Esophagus muscularis mucosa (tissue), 4 donors: Measurements from ENCODE around the gene FSD1L. TPM values are rescaled to one million over a fixed set of nuclear protein-coding genes. Genes with fewer than 3 reads are reported as not detected.
"Not testable (repeated sequence)": the region's sequence is repeated elsewhere in the genome, so short reads cannot be mapped to it uniquely, and the experiment has no call there.

ENCODE experiments used
- DNase-seq: peaks from one replicate; pipeline ENCODE4 v3.0.0-alpha.2; 2017; ENCODE audit errors: extremely low spot score
- H3K27ac ChIP-seq, 4 donors: fragments of 200-600 bp; sonication (generic); replicated peaks in 1 of 4; 1 replicate in 3 of 4; 2 replicates in 1 of 4; pipeline ENCODE4 v1.5.1; 2016 to 2019; ENCODE audit warnings: mild to moderate bottlenecking in 1 of 4
- H3K27me3 ChIP-seq, 4 donors: fragments of 200-600 bp; sonication (generic); one replicate each; pipeline versions ENCODE4 v1.5.1 to v1.6.0; 2016 to 2019
- H3K36me3 ChIP-seq, 4 donors: fragments of 200-600 bp; sonication (generic); one replicate each; pipeline ENCODE4 v1.5.1; 2016 to 2019
- H3K4me1 ChIP-seq, 4 donors: fragments of 200-600 bp; sonication (generic); one replicate each; pipeline ENCODE4 v1.5.1; 2016 to 2019
- H3K4me3 ChIP-seq, 4 donors: fragments of 200-600 bp; sonication (generic); 1 replicate in 2 of 4; 2 replicates in 2 of 4; pipeline ENCODE4 v1.5.1; 2016 to 2019; ENCODE audit warnings: mild to moderate bottlenecking in 4 of 4, moderate library complexity in 1 of 4
- H3K9me3 ChIP-seq, 4 donors: fragments of 200-600 bp; sonication (generic); 1 replicate in 3 of 4; 2 replicates in 1 of 4; pipeline ENCODE4 v1.5.1; 2016 to 2019
- CTCF ChIP-seq, 3 experiments: fragments of 200-600 bp in 2 of 3; fragments of 450-650 bp in 1 of 3; sonication (generic) in 2 of 3; IDR thresholded peaks; one replicate each; pipeline ENCODE4 v1.5.1; 2017 to 2019; ENCODE audit warnings: antibody characterized with exemption in 3 of 3, mild to moderate bottlenecking in 2 of 3, moderate library complexity in 1 of 3
- EP300 ChIP-seq: sonication (generic); formaldehyde crosslinking; IDR thresholded peaks from one replicate; pipeline ENCODE4 v1.6.1; 2017; ENCODE audit warnings: antibody characterized with exemption
- POLR2A ChIP-seq: fragments of 450-650 bp; IDR thresholded peaks from one replicate; pipeline ENCODE4 v1.6.1; 2017; ENCODE audit warnings: antibody characterized with exemption, moderate library complexity, mild to moderate bottlenecking, low read depth
- POLR2AphosphoS5 ChIP-seq, 2 donors: sonication (generic); formaldehyde crosslinking; IDR thresholded peaks; one replicate each; pipeline ENCODE4 v1.6.1; 2017; ENCODE audit warnings: antibody characterized with exemption in 2 of 2
- WGBS: methylation state at CpG from one replicate; pipeline ENCODE4 v1.1.5; 2018; 5-methylcytosine and 5-hydroxymethylcytosine counted together
- intact Hi-C: fragments of 100-400 bp; cut with DNase I; formaldehyde crosslinking; loops from one replicate; pipeline ENCODE4 v1.15.1; 2023
- total RNA-seq, 4 donors: library from RNA; depleted of rRNA; stranded (reverse); fragments of >200 nt; gene quantifications; one replicate each; pipeline versions ENCODE4 v1.1.0 to v1.2.1, GENCODE V29; 2016

FSD1L gene
- total RNA-seq, 4 donors from 2014 or later = 2.2 to 5.4 (median 2.6) TPM

- intact Hi-C loops = no loop called here
- no peak for DNase-seq
- H3K4me1 ChIP-seq = no peaks in the 10 kb centered on the region
- H3K36me3 ChIP-seq = peaks cover 0 to 22% (median 9%) of the 10 kb centered on the region in 4 donors
- TF ChIP-seq POLR2A (no peak), EP300 (no peak), CTCF (IDR thresholded peaks at IDR 0.05) (no peak)
- H3K4me3 ChIP-seq = no peak overlapping the region
- peaks cover 0 to 6% (median 2%) of the 10 kb centered on the region in 4 donors for H3K9me3 ChIP-seq
- no peak overlapping the region for H3K27ac ChIP-seq
- H3K27me3 ChIP-seq = no peaks in the 10 kb centered on the region
Observed at GRCh38 chr9:105572455-105572854, 124.6 kb downstream of the FSD1L start.

- H3K36me3 ChIP-seq = peaks cover 0 to 19% (median 8%) of the 10 kb centered on the region in 4 donors
- 98% methylated on average over 6 of the region's 6 CpGs for WGBS
- intact Hi-C loops, H3K27me3 ChIP-seq, H3K27ac ChIP-seq, H3K9me3 ChIP-seq, H3K4me1 ChIP-seq, DNase-seq, H3K4me3 ChIP-seq: not testable (repeated sequence)
Observed at GRCh38 chr9:105579952-105580351, 132.1 kb downstream of the FSD1L start.

GRCh38 chr9:105581550-105581949 lies 133.7 kb downstream of the FSD1L start:
- H3K9me3 ChIP-seq, H3K4me3 ChIP-seq, intact Hi-C loops, H3K27ac ChIP-seq, H3K4me1 ChIP-seq, H3K27me3 ChIP-seq, DNase-seq: not testable (repeated sequence)
- WGBS = 74% methylated on average over 16 of the region's 16 CpGs
- H3K36me3 ChIP-seq = peaks cover 0 to 11% (median 3%) of the 10 kb centered on the region in 4 donors

GRCh38 chr9:105593145-105593544 lies 145.3 kb downstream of the FSD1L start:
- Histone ChIP-seq H3K9me3 (peaks cover 0 to 6% (median 2%) of the 10 kb centered on the region in 4 donors), H3K4me1 (no peaks in the 10 kb centered on the region), H3K27me3 (no peaks in the 10 kb centered on the region), H3K27ac (no peak overlapping the region), H3K36me3 (peaks cover 0 to 36% (median 27%) of the 10 kb centered on the region in 4 donors), H3K4me3 (no peak overlapping the region)
- no peak for DNase-seq
- TF ChIP-seq EP300 (no peak), POLR2A (no peak), CTCF (IDR thresholded peaks at IDR 0.05) (no peak), POLR2AphosphoS5 (IDR thresholded peaks at IDR 0.05) (no peak)
- intact Hi-C loops = no loop called here
- WGBS = 89% methylated on average over 3 of the region's 3 CpGs

Other genes starting within 250 kb of the FSD1L start
- gene SLC44A1, start 203.4 kb upstream of the FSD1L start, total RNA-seq = 10 to 100 TPM; 25.7 to 37.8 (median 28.3) TPM
- 10 to 100 TPM in 3 of 4 donors, 1 to 10 TPM in 1; 5.1 to 21.3 (median 14.7) TPM for gene FKTN, start 110.1 kb downstream of the FSD1L start, total RNA-seq
- not detected for gene TAL2, start 214.4 kb downstream of the FSD1L start, total RNA-seq
- 10 to 100 TPM in 2 of 4 donors, 1 to 10 TPM in 2; 8.0 to 15.1 (median 11.9) TPM for gene TMEM38B, start 246.5 kb downstream of the FSD1L start, total RNA-seq